H9 (cell line): ENCODE data around the gene SPINK6. TPM values are rescaled to one million over a fixed set of nuclear protein-coding genes. Genes with fewer than 3 reads are reported as not detected.

Experiments
- DNase-seq: peaks from one replicate; pipeline ENCODE4 v3.0.0-alpha.2; 2017
- H2AFZ ChIP-seq: one replicate; pipeline ENCODE4 v1.6.1; 2013; ENCODE audit warnings: mild to moderate bottlenecking, low read length, control low read depth, moderate library complexity
- H2AK5ac ChIP-seq: 2 replicates; pipeline ENCODE4 v1.6.1; 2013; ENCODE audit warnings: low read length, control low read depth, mixed read lengths; ENCODE audit not compliant: insufficient read length
- H2BK120ac ChIP-seq: one replicate; pipeline ENCODE4 v1.6.1; 2013; ENCODE audit warnings: low read depth, mild to moderate bottlenecking, low read length, control low read depth, inconsistent platforms; ENCODE audit not compliant: poor library complexity, severe bottlenecking
- H2BK12ac ChIP-seq: 2 replicates; pipeline ENCODE4 v1.6.1; 2013; ENCODE audit warnings: low read length, control low read depth, mixed read lengths, low read depth; ENCODE audit not compliant: insufficient read length
- H2BK15ac ChIP-seq: 2 replicates; pipeline ENCODE4 v1.6.1; 2013; ENCODE audit warnings: low read depth, low read length, control low read depth
- H2BK20ac ChIP-seq: one replicate; pipeline ENCODE4 v1.6.1; 2013; ENCODE audit warnings: low read depth, mild to moderate bottlenecking, low read length, control low read depth, inconsistent platforms; ENCODE audit not compliant: poor library complexity, severe bottlenecking
- H2BK5ac ChIP-seq: 2 replicates; pipeline ENCODE4 v1.6.1; 2013; ENCODE audit warnings: low read length, control low read depth, mixed read lengths; ENCODE audit not compliant: insufficient read length
- H3K14ac ChIP-seq: 2 replicates; pipeline ENCODE4 v1.6.1; 2013; ENCODE audit warnings: low read length, control low read depth; ENCODE audit not compliant: insufficient read depth
- H3K18ac ChIP-seq: 2 replicates; pipeline ENCODE4 v1.6.1; 2013; ENCODE audit warnings: low read depth, mild to moderate bottlenecking, mixed read lengths, low read length, control low read depth; ENCODE audit not compliant: insufficient read length
- H3K23ac ChIP-seq: 2 replicates; pipeline ENCODE4 v1.6.1; 2013; ENCODE audit warnings: low read length, control low read depth, mixed read lengths, low read depth; ENCODE audit not compliant: insufficient read length
- H3K23me2 ChIP-seq: 2 replicates; pipeline ENCODE4 v1.6.1; 2013; ENCODE audit warnings: low read depth, mild to moderate bottlenecking, mixed read lengths, low read length, control low read depth; ENCODE audit not compliant: insufficient read length, poor library complexity, severe bottlenecking
- H3K27ac ChIP-seq: 2 replicates; pipeline ENCODE4 v1.5.1; 2013; ENCODE audit warnings: low read length, control low read depth, mixed read lengths, low read depth; ENCODE audit not compliant: insufficient read length
- H3K27me3 ChIP-seq: 2 replicates; pipeline ENCODE4 v1.6.1; 2013; ENCODE audit warnings: low read length, control low read depth, inconsistent platforms; ENCODE audit not compliant: insufficient read depth
- H3K4ac ChIP-seq: 2 replicates; pipeline ENCODE4 v1.6.1; 2013; ENCODE audit warnings: low read depth, mild to moderate bottlenecking, control low read depth, inconsistent platforms, low read length, moderate library complexity
- H3K4me1 ChIP-seq: 2 replicates; pipeline ENCODE4 v1.6.1; 2013; ENCODE audit warnings: low read length, control low read depth, inconsistent platforms; ENCODE audit not compliant: insufficient read depth
- H3K4me2 ChIP-seq: 2 replicates; pipeline ENCODE4 v1.6.1; 2013; ENCODE audit warnings: low read length, control low read depth, mixed read lengths; ENCODE audit not compliant: insufficient read length, insufficient read depth
- H3K56ac ChIP-seq: 2 replicates; pipeline ENCODE4 v1.6.1; 2013; ENCODE audit warnings: low read depth, mild to moderate bottlenecking, mixed read lengths, low read length, control low read depth; ENCODE audit not compliant: insufficient read length
- H3K79me1 ChIP-seq: 2 replicates; pipeline ENCODE4 v1.6.1; 2013; ENCODE audit warnings: low read depth, mild to moderate bottlenecking, moderate library complexity, low read length, control low read depth, inconsistent platforms; ENCODE audit not compliant: insufficient read depth, poor library complexity, severe bottlenecking
- H3K79me2 ChIP-seq: 2 replicates; pipeline ENCODE4 v1.6.1; 2013; ENCODE audit warnings: low read length, control low read depth, inconsistent platforms; ENCODE audit not compliant: insufficient read depth
- H3K9ac ChIP-seq: 2 replicates; pipeline ENCODE4 v1.6.1; 2013; ENCODE audit warnings: low read length, control low read depth, mixed read lengths; ENCODE audit not compliant: insufficient read length; ENCODE audit errors: extremely low read depth
- H3K9me3 ChIP-seq: one replicate; pipeline ENCODE4 v1.6.1; 2013; ENCODE audit warnings: low read depth, low read length, inconsistent platforms; ENCODE audit not compliant: control insufficient read depth
- H3T11ph ChIP-seq: one replicate; pipeline ENCODE4 v1.6.1; 2013; ENCODE audit warnings: mild to moderate bottlenecking, low read length, control low read depth, inconsistent platforms
- H4K20me1 ChIP-seq: one replicate; pipeline ENCODE4 v1.6.1; 2013; ENCODE audit not compliant: control insufficient read depth, insufficient read length, insufficient read depth
- H4K5ac ChIP-seq: 2 replicates; pipeline ENCODE4 v1.6.1; 2013; ENCODE audit warnings: low read depth, mild to moderate bottlenecking, mixed read lengths, low read length, control low read depth; ENCODE audit not compliant: insufficient read length
- H4K8ac ChIP-seq: replicated peaks from 2 replicates; pipeline ENCODE4 v1.6.1; 2013; ENCODE audit warnings: low read length, control low read depth, mixed read lengths, low read depth; ENCODE audit not compliant: insufficient read length
- H4K91ac ChIP-seq: 2 replicates; pipeline ENCODE4 v1.6.1; 2013; ENCODE audit warnings: low read depth, mild to moderate bottlenecking, moderate library complexity, mixed read lengths, low read length, control low read depth; ENCODE audit not compliant: insufficient read length
- H3K27ac Mint-ChIP-seq, 3 experiments: 2 replicates in 2 of 3; 3 replicates in 1 of 3; pipeline ENCODE4 v1.8.0; 2020 to 2021; ENCODE audit warnings: mixed read lengths in 3 of 3, mild to moderate bottlenecking in 1 of 3, moderate library complexity in 1 of 3
- H3K27me3 Mint-ChIP-seq: 2 replicates; pipeline ENCODE4 v1.8.0; 2021; ENCODE audit warnings: low read depth, mild to moderate bottlenecking, moderate library complexity, mixed read lengths
- H3K36me3 Mint-ChIP-seq, 3 experiments: 2 replicates in 2 of 3; 3 replicates in 1 of 3; pipeline ENCODE4 v1.8.0; 2020 to 2021; ENCODE audit warnings: low read depth in 3 of 3, mixed read lengths in 3 of 3; ENCODE audit not compliant: insufficient read depth in 1 of 3
- H3K4me1 Mint-ChIP-seq, 2 experiments: 2 replicates each; pipeline ENCODE4 v1.8.0; 2020; ENCODE audit warnings: mixed read lengths in 2 of 2
- H3K4me3 Mint-ChIP-seq, 2 experiments: 2 replicates in 1 of 2; 3 replicates in 1 of 2; pipeline ENCODE4 v1.8.0; 2020 to 2021; ENCODE audit warnings: mild to moderate bottlenecking in 2 of 2, mixed read lengths in 2 of 2, moderate library complexity in 1 of 2
- H3K9me3 Mint-ChIP-seq, 2 experiments: 2 replicates in 1 of 2; 3 replicates in 1 of 2; pipeline ENCODE4 v1.8.0; 2020; ENCODE audit warnings: mild to moderate bottlenecking in 2 of 2, mixed read lengths in 2 of 2, moderate library complexity in 1 of 2
- CTCF ChIP-seq: fragments of 200-600 bp; sonication (generic); conservative IDR thresholded peaks from 3 replicates; pipeline ENCODE4 v1.8.0; 2021; ENCODE audit warnings: antibody characterized with exemption, mild to moderate bottlenecking
- WGBS: extraction: QIAGEN DNeasy Blood & Tissue Kit; methylation state at CpG from one replicate; pipeline ENCODE4 v1.1.7; 2013; ENCODE audit warnings: missing lambda C conversion rate, low lambda C conversion rate, mixed read lengths; ENCODE audit not compliant: insufficient read length; ENCODE audit errors: extremely low coverage; 5-methylcytosine and 5-hydroxymethylcytosine counted together
- total RNA-seq: library from RNA; stranded (reverse); gene quantifications from 2 replicates; pipeline ENCODE4 v1.2.1, GENCODE V29; 2021

Gene SPINK6
- total RNA-seq, 1 experiment from 2014 or later = not detected

GRCh38 chr5:148179234-148179824 lies 23.5 kb upstream of the SPINK6 start:
- H3K23ac ChIP-seq = no peak overlapping the region

More at GRCh38 chr5:148179234-148179824, 23.5 kb upstream of the SPINK6 start:
- WGBS = no CpG with 5 or more reads among the region's 3 CpGs
- peak; percentile 86 for TF ChIP-seq CTCF
- no peak for DNase-seq
- peaks cover 3% of the 10 kb centered on the region for H3K27me3 Mint-ChIP-seq
- no peak overlapping the region for H3T11ph ChIP-seq
- no peak overlapping the region for H2BK20ac ChIP-seq
- no peak overlapping the region for H2BK5ac ChIP-seq
- H4K91ac ChIP-seq = no peak overlapping the region
- no peak overlapping the region for H2BK12ac ChIP-seq
- no peaks in the 10 kb centered on the region for H3K9me3 Mint-ChIP-seq
- no peak overlapping the region for H3K4me2 ChIP-seq
- H3K4ac ChIP-seq = no peak overlapping the region
- H3K79me1 ChIP-seq = no peaks in the 10 kb centered on the region
- H2AK5ac ChIP-seq = no peak overlapping the region
- no peak overlapping the region for H3K18ac ChIP-seq
- no peaks in the 10 kb centered on the region for H3K23me2 ChIP-seq
- no peaks in the 10 kb centered on the region for H3K4me1 ChIP-seq
- no peak overlapping the region for H4K5ac ChIP-seq
- no peak overlapping the region for H3K4me3 Mint-ChIP-seq
- H4K20me1 ChIP-seq = no peaks in the 10 kb centered on the region
- no peak overlapping the region for H3K56ac ChIP-seq
- H3K9ac ChIP-seq = no peak overlapping the region
- no peaks in the 10 kb centered on the region for H3K4me1 Mint-ChIP-seq
- no peaks in the 10 kb centered on the region for H3K27me3 ChIP-seq
- no peaks in the 10 kb centered on the region for H3K9me3 ChIP-seq
- H2AFZ ChIP-seq = no peak overlapping the region
- H3K27ac Mint-ChIP-seq = no peak overlapping the region
- H3K27ac ChIP-seq = no peak overlapping the region
- H2BK15ac ChIP-seq = no peak overlapping the region
- H3K79me2 ChIP-seq = no peaks in the 10 kb centered on the region
- H3K14ac ChIP-seq = no peak overlapping the region
- H3K36me3 Mint-ChIP-seq = no peaks in the 10 kb centered on the region
- H4K8ac ChIP-seq = no peak overlapping the region
- no peak overlapping the region for H2BK120ac ChIP-seq
